NCI-H1417 treated with DMSO at 0.1 percent for 48 hours (cell line): Measurements from ENCODE around the gene LRRC3B.

Source experiments
- DNase-seq: peaks from one replicate; lab custom pipeline; 2025; lab: John Stamatoyannopoulos, UW

LRRC3B gene

GRCh38 chr3:26630669-26631389, 8.3 kb downstream of the LRRC3B start:
- DNase-seq: no peak

- no peak for DNase-seq
These were observed 8.8 kb downstream of the LRRC3B start for GRCh38 chr3:26631390-26631738.

GRCh38 chr3:26634601-26635000, 12.0 kb downstream of the LRRC3B start:
- no peak for DNase-seq

- DNase-seq: no peak
These were observed 13.6 kb downstream of the LRRC3B start for GRCh38 chr3:26636096-26636727.

GRCh38 chr3:26637698-26638097, 15.1 kb downstream of the LRRC3B start:
- DNase-seq: no peak

- DNase-seq: no peak
These were observed 15.5 kb downstream of the LRRC3B start for GRCh38 chr3:26638113-26638512.

GRCh38 chr3:26639339-26639738, 16.8 kb downstream of the LRRC3B start:
- DNase-seq: no peak

- no peak for DNase-seq
These were observed 24.5 kb downstream of the LRRC3B start for GRCh38 chr3:26647078-26647477.

- DNase-seq: no peak
These were observed 25.9 kb downstream of the LRRC3B start for GRCh38 chr3:26648461-26648860.

- no peak for DNase-seq
These were observed 29.6 kb downstream of the LRRC3B start for GRCh38 chr3:26652164-26652563.

- DNase-seq: no peak
These were observed 31.3 kb downstream of the LRRC3B start for GRCh38 chr3:26653811-26654425.

- DNase-seq: no peak
These were observed 32.7 kb downstream of the LRRC3B start for GRCh38 chr3:26655231-26655630.

GRCh38 chr3:26657348-26657976, 34.9 kb downstream of the LRRC3B start:
- no peak for DNase-seq

GRCh38 chr3:26668171-26668570, 45.6 kb downstream of the LRRC3B start:
- DNase-seq: no peak

GRCh38 chr3:26668696-26669095, 46.1 kb downstream of the LRRC3B start:
- DNase-seq: no peak

- no peak for DNase-seq
These were observed 52.8 kb downstream of the LRRC3B start for GRCh38 chr3:26675336-26675735.

GRCh38 chr3:26681632-26682031, 59.1 kb downstream of the LRRC3B start:
- no peak for DNase-seq

GRCh38 chr3:26682406-26682805, 59.8 kb downstream of the LRRC3B start:
- no peak for DNase-seq

- DNase-seq: no peak
These were observed 61.3 kb downstream of the LRRC3B start for GRCh38 chr3:26683902-26684301.

- no peak for DNase-seq
These were observed 64.9 kb downstream of the LRRC3B start for GRCh38 chr3:26687466-26687865.

GRCh38 chr3:26699553-26699952, 77.0 kb downstream of the LRRC3B start:
- DNase-seq: no peak

GRCh38 chr3:26703519-26703918, 80.9 kb downstream of the LRRC3B start:
- no peak for DNase-seq

- DNase-seq: no peak
These were observed 82.2 kb downstream of the LRRC3B start for GRCh38 chr3:26704736-26705135.
